Measurements from ENCODE around the gene WNT2B. TPM values are rescaled to one million over a fixed set of nuclear protein-coding genes. Genes with fewer than 3 reads are reported as not detected.

Gene WNT2B
- total RNA-seq, 1 donor from 2014 or later, result 0.79 TPM

GRCh38 chr1:112504661-112505399 lies 3.9 kb upstream of the WNT2B start:
- DNase-seq (ENCODE audit: low read depth in 2 of 2), result no peak

- DNase-seq (ENCODE audit: low read depth in 2 of 2), result no peak
Observed at GRCh38 chr1:112505400-112505785, 3.4 kb upstream of the WNT2B start.

- no peak for DNase-seq (ENCODE audit: low read depth in 2 of 2)
Observed at GRCh38 chr1:112505878-112506277, 2.9 kb upstream of the WNT2B start.

GRCh38 chr1:112506306-112506705 lies 2.5 kb upstream of the WNT2B start:
- DNase-seq (ENCODE audit: low read depth in 2 of 2), result no peak

GRCh38 chr1:112506731-112507130 lies 2.0 kb upstream of the WNT2B start:
- no peak for DNase-seq (ENCODE audit: low read depth in 2 of 2)

GRCh38 chr1:112507336-112507735 lies 1.4 kb upstream of the WNT2B start:
- no peak for DNase-seq (ENCODE audit: low read depth in 2 of 2)

- DNase-seq (ENCODE audit: low read depth in 2 of 2), result no peak
Observed at GRCh38 chr1:112507921-112508277, 866 bp upstream of the WNT2B start.

GRCh38 chr1:112509005-112509659 lies 367 bp downstream of the WNT2B start:
- peak; percentile 18 to 29 for DNase-seq (ENCODE audit: low read depth in 2 of 2)

GRCh38 chr1:112509660-112510178 lies 954 bp downstream of the WNT2B start:
- DNase-seq (ENCODE audit: low read depth in 2 of 2), result no peak

- DNase-seq (ENCODE audit: low read depth in 2 of 2), result no peak
Observed at GRCh38 chr1:112510340-112510739, 1.6 kb downstream of the WNT2B start.

GRCh38 chr1:112511897-112512296 lies 3.1 kb downstream of the WNT2B start:
- DNase-seq (ENCODE audit: low read depth in 2 of 2), result no peak

- DNase-seq (ENCODE audit: low read depth in 2 of 2), result peak; percentile 11 to 79
Observed at GRCh38 chr1:112513112-112513870, 4.5 kb downstream of the WNT2B start.

GRCh38 chr1:112514901-112515300 lies 6.1 kb downstream of the WNT2B start:
- no peak for DNase-seq (ENCODE audit: low read depth in 2 of 2)

GRCh38 chr1:112515311-112516009 lies 6.7 kb downstream of the WNT2B start:
- peak; percentile 45 to 50 for DNase-seq (ENCODE audit: low read depth in 2 of 2)

- no peak for DNase-seq (ENCODE audit: low read depth in 2 of 2)
Observed at GRCh38 chr1:112516141-112516540, 7.4 kb downstream of the WNT2B start.

GRCh38 chr1:112517231-112517630 lies 8.5 kb downstream of the WNT2B start:
- DNase-seq (ENCODE audit: low read depth in 2 of 2), result no peak

- no peak for DNase-seq (ENCODE audit: low read depth in 2 of 2)
Observed at GRCh38 chr1:112517646-112518045, 8.9 kb downstream of the WNT2B start.

- no peak for DNase-seq (ENCODE audit: low read depth in 2 of 2)
Observed at GRCh38 chr1:112518186-112518585, 9.4 kb downstream of the WNT2B start.

GRCh38 chr1:112520166-112520565 lies 11.4 kb downstream of the WNT2B start:
- DNase-seq (ENCODE audit: low read depth in 2 of 2), result no peak

GRCh38 chr1:112522621-112523020 lies 13.9 kb downstream of the WNT2B start:
- peak in 1 of 2 donors; percentile 69 for DNase-seq (ENCODE audit: low read depth in 2 of 2)

GRCh38 chr1:112524251-112524650 lies 15.5 kb downstream of the WNT2B start:
- no peak for DNase-seq (ENCODE audit: low read depth in 2 of 2)

- DNase-seq (ENCODE audit: low read depth in 2 of 2), result no peak
Observed at GRCh38 chr1:112524986-112525385, 16.2 kb downstream of the WNT2B start.
